HG02642 (cell line): ENCODE results near the gene SAT1.

ENCODE experiments used
- ATAC-seq: cut with Tn5 transposase; IDR thresholded peaks from one replicate; pipeline ENCODE4 v1.9.1; 2021; ENCODE audit warnings: mild to moderate bottlenecking; ENCODE audit not compliant: unreplicated experiment, poor library complexity

SAT1 gene

DNA sequence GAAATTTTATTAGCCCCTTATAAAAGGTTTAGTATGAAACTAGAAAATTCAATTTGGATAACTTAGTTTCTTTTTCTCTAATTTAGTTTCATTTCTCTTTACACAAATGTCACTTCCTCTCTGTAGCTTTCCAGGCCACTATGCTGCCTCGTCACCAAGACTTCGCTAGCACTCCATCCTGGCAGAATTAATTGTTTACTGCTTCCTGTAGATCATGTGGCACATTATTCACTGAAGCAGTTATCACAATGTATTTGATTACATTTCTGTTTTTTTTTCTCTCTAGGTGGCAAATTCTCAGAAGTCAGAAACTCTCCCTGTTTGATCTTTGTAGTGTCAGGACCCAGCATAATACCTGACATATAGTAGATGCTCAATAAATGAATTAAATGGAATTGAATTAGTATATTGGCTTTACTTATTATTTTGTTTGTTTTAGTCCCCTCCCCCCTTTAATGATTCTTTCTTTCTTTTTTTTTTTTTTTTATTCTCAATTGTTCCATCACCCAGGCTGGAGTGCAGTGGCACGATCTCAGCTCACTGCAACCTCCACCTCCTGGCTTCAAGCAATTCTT is 9.3 kb upstream of the SAT1 start:
- peak; percentile 79 for ATAC-seq

DNA sequence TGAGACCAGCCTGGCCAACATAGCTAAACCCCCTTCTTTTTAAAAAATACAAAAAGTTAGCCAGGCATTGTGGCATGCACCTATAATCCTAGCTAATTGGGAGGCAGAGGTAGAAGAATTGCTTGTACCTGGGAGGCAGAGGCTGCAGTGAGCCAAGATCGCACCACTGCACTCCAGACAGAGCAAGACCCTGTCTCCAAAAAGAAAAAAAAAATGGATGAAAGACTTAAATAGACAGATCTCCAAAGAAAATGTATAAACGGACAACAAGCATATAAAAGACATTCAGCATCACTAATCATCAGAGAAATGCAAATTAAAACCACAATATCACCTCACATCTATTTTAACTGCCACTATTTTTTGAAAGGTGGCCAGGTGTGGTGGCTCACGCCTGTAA is 6.6 kb upstream of the SAT1 start:
- ATAC-seq = no peak

DNA sequence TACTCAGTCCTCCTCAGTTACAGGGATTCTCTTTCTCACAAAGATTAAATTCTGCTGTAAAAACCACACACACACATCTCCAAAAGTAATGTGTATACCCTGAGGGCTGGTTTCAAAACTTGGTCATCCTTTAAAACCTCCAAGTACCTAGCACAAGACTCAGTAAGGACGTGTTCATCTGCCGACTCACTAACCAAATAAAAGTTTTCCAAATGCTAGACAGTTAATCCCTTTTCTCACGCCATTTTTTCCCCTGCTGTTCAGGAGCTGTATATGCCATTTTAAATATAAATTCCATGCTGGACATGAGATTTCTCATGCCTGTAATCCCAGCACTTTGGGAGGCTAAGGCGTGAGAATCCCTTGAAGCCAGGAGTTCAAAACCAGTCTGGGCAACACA is 3.9 kb upstream of the SAT1 start:
- ATAC-seq = no peak

DNA sequence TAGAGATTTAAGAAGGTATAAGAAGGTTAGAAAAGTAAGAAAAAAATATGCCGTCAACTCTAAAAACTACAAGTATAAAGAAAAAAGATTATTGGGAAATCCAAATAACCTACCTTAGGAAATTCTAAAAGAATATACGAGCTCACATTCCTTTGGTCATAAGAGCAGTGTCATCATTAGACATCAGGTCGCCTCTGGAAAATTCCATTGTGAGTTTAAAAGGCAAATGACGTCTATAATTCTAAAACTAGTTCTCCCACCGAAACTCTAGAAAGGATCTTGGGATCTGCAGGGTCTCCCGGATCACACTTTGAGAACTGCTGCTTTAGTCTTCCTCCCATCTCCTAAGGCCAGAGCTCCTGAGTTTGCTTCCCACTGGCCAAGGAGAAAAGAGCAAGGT is 518 bp upstream of the SAT1 start:
- ATAC-seq = no peak

DNA sequence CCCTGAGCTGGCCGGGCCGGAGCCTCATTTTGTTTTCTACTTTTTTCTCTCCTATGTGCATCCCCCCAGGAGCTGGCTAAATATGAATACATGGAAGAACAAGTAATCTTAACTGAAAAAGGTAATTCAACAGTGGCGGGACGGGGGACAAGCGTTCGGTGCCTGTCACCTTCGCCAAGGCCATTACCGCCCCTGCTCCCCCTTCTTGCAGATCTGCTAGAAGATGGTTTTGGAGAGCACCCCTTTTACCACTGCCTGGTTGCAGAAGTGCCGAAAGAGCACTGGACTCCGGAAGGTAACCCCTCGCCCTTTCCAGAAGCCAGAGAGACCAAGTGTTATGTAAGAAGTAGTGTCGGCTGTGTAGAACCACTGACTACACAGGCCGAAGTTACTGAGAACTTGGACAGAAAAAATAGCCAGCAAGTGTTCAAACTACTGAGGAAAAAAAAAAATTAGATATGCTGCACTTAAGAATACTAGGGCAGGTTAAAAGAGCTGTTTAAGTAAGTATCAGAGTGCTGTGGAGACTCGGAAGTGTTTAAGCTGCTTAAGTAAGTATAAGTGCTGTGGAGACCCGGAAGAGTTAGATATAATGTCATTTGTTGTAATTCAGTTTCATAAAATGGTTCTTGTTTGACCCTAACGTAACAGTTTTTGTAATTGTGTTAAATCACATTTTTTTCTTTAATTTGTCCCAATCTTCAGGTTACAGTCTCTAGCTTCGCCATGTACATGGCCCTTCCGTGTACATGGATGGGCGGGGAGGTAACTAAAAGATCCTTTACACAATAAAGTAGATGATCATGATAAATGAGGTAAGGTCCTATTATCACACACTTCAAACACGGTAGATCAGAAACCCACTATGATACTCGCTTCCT is 856 bp downstream of the SAT1 start:
- ATAC-seq = no peak

DNA sequence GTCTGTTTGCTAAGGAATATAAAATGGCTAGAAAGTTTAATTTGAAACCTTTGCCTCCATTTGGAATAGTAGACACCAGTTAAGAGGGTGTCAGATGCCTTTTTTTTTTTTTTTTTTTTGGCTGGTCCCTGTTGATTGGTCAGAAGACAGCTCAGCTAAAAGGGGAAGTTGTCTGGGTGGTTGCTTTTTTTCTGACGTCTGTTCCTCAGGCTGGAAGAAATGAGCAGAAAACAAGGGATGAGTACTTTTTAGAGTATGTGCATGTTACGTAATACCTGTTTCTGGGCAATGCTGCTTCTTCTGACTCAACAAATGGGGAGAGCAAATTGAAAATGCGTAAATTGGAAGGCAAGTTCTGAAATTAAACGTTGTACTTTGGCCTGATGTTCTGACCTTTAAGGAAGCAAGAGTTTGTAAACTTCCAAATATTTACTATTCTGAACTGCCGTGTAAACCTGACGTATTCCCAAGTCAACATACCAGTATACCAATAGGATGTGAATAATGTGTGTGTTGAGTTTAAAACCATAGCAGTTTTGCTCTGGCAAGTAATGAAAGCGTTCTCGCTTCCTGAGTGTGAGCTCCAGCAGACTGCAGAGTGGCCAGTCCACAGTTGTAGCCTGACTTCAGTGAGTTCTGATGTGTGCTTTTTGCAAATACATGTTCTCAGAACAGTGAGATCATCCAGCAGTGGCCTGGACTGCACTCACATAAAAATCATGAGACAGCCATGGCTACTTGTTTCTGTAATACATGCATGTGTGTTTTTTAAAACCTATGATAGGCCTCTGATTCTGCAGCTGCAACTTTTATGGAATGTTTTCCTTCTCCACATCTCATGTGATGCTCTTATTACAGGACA is 1.7 kb downstream of the SAT1 start:
- ATAC-seq = no peak

DNA sequence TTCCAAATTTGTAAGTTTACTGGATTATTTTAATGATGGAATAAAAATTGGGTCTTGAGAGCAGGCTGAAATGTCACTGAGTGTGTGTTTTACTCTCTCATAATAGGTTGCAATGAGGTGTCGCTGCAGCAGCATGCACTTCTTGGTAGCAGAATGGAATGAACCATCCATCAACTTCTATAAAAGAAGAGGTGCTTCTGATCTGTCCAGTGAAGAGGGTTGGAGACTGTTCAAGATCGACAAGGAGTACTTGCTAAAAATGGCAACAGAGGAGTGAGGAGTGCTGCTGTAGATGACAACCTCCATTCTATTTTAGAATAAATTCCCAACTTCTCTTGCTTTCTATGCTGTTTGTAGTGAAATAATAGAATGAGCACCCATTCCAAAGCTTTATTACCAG is 2.6 kb downstream of the SAT1 start:
- no peak for ATAC-seq

DNA sequence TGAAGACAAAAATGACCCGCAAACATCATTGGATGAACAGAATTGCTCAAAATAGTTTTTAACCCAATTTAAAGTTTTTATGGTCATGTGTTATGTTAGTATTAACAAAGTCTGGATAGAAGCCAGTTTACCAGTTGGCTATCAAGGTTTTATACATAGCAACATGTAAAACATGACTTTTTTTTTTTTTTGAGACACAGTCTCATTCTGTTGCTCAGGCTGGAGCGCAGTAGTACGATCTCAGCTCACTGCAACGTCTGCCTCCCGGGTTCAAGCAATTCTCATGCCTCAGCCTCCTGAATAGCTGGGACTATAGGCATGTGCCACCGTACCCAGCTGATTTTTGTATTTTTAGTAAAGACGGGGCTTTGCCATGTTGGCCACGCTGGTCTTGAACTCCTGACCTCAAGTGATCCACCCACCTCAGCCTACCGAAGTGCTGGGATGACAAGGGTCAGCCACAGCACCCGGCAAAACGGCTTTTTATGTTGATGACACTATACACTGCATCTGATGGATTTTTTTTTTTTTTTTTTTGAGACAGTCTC is 3.4 kb downstream of the SAT1 start:
- no peak for ATAC-seq

DNA sequence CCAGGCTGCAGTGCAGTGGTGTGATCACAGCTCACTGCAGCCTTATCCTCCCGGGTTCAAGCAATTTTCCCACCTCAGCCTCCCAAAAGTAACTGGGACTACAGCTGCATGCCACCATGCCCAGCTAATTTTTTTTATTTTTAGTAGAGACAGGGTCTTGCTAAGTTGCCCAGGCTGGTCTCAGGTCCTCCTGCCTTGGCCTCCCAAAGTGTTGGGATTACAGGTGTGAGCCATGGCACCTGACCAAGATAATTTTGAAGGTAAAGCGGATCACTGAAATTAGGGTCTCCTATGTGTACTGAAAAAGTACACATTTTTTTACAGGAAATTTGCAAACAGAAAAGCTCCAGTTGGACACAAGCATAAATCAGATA is 4.8 kb downstream of the SAT1 start:
- ATAC-seq = no peak

DNA sequence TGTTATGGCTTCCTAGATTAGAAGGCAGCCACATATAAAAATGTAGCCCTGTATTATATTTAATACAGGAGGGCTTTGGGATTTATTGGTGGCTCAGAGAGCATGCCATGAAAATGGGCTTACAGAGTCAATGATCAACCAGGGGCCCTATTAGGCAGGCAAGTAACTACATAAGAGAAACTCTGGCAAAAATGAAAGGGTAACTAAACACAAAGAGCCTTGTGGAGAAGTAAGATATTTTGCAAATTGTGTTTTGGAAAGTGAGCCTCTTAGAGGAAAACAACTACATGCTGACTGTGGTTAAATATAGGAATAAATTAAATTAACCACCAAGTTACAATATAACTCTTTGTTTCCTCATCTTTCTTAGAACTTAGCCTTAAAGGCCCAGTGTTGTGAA is 5.5 kb downstream of the SAT1 start:
- peak; percentile 58 for ATAC-seq

DNA sequence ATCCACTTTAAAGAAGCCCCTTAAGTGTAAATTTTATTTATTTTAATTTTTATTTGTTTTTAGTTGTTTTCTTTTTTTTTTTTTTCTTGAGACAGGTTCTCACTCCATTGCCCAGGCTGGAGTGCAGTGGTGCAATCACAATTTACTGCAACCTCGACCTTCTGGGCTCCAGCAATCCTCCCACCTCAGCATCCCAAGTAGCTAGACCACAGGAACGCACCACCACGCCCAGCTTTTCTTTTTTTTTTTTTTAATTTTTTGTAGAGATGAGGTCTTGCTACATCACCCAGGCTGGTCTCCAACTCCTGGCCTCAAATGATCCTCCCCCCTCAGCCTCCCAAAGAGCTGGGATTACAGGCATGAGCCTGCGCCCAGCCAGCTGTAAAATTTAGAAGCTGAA is 6.0 kb downstream of the SAT1 start:
- no peak for ATAC-seq

DNA sequence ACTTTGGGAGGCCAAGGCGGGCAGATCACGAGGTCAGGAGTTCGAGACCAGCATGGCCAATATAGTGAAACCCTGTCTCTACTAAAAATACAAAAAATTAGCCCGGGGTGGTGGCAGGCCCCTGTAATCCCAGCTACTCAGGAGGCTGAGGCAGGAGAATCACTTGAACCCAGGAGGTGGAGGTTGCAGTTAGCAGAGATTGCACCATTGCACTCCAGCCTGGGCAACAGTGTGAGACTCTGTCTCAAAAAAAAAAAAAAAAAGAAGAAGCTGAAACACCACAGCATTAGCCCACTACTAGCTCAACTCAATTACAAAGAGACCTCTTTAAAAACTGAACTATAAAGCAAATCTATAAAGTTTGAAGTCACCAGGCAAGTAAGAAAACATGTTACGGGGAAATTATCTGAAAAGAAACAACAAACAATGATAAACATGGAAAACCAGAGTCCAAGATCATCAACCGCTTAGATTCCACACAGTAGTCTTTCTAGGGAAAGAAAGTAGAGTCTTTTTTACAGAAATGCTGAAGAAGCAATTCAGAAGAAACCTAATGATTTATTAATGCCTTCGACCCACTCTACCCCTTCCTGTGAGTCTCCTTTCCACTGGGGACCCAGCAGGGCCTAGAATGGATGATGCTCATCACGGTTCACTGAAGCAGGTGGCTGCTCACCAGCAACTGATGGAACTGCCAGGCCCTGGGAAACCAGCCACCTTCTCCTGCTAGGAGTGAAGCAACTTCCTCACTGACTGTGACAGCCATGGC is 6.6 kb downstream of the SAT1 start:
- ATAC-seq = no peak

DNA sequence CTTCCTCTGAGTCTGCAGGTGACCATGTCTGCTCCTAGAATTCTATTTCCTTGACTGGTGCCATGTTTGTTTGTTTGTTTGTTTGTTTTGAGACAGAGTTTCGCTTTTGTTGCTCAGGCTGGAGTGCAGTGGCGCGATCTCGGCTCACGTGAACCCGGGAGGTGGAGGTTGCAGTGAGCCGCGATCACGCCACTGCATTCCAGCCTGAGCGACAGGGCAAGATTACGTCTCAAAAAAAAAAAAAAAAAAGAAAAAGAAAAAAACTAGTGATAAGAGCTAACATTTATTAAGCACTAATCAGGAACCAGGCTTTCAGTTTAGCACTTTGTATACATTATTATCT is 7.2 kb downstream of the SAT1 start:
- ATAC-seq = no peak

DNA sequence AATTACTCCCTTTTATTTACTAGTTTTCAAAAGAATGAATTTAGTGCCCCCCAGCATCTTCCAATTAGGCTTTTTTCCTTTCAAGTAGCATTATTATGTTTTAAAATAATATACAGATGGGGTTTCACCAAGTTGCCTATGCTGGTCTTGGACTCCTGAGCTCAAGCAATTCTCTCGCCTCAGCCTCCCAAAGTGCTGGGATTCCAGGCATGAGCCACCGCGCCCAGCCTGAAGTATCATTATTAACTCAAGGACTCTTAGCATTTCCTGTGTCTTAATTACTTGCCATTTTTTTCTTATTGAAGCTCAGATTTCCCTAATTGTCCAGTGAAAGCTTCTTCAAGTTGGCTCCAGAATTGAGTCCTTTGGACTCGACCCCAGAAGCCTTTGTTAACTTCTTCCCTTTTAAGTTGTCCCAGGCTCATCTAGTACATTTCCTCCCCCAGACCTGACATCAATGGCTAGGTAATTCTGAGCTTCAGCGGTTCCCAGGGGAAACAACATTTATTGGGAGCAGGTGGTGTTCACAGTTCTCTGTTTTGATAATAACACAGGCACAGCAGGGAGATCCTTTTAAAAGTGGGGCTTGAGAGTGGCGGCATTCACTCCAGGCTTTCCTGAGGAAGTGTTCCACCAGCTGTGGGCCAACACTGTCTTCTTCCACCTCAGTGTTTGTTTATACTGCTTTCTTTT is 10.0 kb downstream of the SAT1 start:
- no peak for ATAC-seq

DNA sequence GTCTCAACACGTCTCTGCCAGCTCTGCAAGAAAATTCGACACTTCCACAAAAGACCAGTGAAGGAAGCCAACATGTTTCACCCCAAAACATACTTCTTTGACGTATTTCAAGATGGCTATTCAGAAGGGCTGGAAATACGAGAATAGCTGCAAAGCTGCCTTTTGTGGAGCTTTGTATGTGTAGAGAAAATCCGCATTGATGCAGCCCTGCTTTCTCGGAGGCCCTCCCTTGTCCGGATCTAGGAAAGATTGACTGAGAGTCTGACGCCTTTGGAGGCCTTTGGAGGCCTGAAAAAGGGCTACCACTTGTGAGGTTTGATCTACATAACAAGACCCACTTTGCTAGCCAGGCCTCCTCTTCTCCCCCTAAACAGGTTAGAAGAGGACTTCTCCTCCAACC is 12.2 kb downstream of the SAT1 start:
- ATAC-seq = no peak

DNA sequence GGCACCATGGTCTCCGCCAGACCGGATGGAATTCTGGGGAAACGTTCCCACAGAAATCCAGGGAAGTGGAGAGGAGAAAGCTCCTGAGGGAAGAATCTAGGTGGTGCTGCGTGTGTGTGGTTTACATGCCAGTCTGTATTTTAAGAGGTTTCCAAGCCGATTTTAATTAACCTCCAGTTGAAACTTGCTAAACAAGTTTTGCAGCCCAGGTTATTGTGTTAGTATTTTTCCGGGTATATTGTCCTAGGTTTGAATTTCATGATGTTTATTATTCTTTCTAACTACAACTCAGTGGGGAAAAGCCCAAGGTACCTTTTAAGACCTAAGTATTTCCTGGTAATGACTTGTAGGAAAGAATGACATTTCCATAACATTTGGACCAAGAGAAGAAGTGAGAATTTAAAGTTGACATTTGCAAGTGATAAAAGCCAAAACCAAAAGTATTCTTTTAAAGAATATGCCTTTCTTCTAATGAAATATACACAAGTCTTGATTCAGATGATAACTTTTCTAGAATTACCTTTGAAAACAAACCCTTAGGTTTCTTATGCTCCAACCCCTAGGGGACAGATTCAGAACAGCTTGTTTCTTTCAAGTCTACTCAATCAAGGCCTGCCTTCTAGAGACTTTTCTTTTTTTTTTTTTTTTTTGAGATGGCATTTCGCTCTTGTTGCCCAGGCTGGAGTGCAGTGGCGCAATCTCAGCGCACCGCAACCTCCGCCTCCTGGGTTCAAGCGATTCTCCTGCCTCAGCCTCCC is 14.6 kb downstream of the SAT1 start:
- ATAC-seq = no peak

DNA sequence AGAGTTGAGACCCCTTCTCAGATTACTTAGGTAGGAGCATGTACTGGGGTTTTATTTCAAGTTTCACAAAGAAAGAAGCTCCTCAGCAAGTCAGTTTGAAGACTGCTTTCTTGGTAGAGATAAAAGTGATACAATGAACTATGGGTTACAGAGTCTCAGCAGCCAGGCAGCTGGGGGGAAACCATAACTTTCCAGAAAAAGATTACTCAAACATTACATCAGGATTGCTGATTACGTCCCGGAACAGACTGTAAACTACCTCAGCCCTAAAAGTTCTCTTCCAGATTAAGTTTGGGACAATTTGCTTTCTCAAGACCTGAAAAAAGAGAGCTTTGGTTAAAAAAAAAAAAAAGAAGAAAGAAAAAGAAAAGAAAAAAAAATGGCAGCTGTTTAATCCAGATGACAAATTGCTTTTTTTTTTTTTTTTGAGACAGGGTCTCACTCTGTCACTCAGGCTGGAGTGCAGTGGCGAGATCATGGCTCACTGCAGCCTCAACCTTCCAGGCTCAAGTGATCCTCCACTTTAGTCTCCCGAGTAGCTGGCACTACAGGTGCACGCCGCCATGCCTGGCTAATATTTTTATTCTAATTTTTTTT is 16.6 kb downstream of the SAT1 start:
- ATAC-seq = no peak

DNA sequence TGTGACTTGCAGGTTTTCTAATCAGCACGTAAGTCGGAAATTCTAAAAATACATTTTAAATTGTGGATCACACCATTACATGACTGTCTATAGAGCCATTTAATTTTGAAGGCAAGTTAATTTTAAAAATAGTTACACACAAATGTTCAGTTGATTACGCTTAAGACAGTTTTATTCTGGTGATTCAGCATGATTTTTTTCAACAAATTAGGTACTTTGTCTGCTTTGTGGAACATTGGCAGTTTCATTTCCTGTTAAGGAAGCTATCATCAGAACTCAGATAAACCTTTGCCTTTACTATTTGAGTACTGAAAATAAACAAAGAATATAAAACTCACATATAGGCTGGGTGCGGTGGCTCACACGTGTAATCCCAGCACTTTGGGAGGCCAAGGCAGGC is 19.5 kb downstream of the SAT1 start:
- ATAC-seq = no peak

DNA sequence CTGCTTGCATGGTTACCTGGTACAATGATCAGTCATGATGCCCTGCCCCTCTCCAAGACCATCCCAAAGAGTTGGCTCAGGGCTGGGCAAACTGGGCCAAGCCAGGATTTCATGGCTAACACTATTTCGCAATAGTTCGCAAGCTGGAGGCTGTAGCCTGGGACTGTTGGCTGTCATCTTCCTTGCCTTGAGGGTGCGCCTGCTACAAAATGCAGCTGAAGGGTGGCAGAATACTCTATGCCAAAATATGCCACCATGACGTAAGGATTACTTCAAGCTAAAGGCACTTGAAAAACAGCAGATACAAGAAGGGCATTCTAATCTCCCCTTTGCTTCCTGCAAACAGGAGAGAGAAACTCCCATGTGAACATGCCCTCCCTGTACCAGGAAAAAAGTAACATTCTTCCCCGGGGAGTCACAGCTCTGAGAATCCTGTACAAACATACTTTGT is 21.0 kb downstream of the SAT1 start:
- ATAC-seq = no peak
